Measurements from ENCODE around the gene AK8.

The AK8 gene

GRCh38 chr9:132770770-132771310, 107.2 kb downstream of the AK8 start:
- DNase-seq (ENCODE audit: low read depth) = no peak

- no peak for DNase-seq (ENCODE audit: low read depth)
Observed at GRCh38 chr9:132769906-132770769, 107.9 kb downstream of the AK8 start.

DNA sequence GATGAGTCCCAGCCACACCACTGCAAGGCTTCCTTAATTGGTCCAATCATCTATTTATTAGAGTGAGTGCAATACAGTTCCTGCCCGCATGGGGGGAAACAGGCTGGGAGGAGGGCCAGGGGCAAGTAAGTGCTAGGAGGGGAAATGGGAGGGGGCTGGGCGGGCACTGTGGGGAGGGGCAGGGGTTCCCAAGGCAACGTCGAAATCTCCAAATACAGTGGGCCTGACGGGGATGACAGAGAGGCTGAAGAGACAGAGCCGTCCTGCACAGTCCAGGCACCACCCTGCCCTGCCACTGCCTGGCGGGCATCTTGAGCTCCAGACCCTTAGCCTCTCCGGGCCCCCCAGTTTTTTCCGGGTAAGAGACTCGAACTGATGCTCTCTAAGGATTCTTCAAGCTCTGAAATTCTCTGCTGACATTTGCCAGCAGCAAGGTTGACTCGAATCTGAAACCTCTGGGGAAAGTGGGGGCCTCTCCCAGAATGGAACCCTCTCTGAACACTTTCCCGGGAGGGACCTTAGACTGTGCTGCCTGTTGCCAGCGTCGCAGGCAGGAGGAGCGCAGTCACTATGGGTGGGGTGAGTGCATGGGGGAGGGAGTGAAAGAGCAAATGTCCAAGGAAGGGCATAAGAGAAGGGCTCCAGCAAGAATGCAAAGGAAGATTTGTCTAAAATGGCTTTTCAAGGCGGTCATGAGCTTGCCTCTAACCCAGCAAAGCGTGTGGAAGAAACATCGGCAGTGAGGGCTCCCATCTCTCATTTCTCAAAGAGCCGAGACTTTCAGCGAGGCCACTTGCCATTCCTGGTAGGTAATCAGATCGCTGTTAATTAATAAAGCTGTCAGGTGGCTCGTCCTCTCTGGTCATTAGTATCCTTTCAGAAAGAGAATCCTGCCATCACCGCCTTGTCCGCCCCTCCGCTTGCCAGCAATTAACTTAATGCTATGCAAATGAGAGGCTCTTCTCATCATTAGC, 108.9 kb downstream of the AK8 start:
- no peak for DNase-seq (ENCODE audit: low read depth)

- no peak for DNase-seq (ENCODE audit: low read depth)
Observed at GRCh38 chr9:132763574-132763973, 114.5 kb downstream of the AK8 start.

- no peak for DNase-seq (ENCODE audit: low read depth)
Observed at GRCh38 chr9:132762896-132763295, 115.2 kb downstream of the AK8 start.

GRCh38 chr9:132761602-132762001, 116.5 kb downstream of the AK8 start:
- no peak for DNase-seq (ENCODE audit: low read depth)

DNA sequence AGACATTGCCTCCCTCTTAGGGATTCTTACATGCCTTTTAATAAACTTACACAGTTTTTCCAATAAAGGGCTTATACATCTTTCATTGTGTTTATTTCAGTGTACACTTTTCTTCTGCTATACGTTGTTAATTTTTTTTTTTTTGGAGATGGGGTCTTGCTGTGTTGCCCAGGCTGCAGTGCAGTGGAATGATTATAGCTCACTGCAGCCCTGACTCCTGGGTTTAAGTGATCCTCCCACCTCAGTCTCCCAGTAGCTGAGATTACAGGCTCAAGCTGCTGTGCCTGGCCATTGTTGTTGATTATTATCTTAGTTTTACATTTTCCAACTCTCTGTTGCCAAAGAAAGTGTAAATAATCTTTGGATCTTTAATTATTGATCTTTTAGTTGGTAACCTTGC, 118.0 kb downstream of the AK8 start:
- no peak for DNase-seq (ENCODE audit: low read depth)

- no peak for DNase-seq (ENCODE audit: low read depth)
Observed at GRCh38 chr9:132757016-132757415, 121.1 kb downstream of the AK8 start.

- DNase-seq (ENCODE audit: low read depth) = no peak
Observed at GRCh38 chr9:132756214-132756845, 121.8 kb downstream of the AK8 start.

- DNase-seq (ENCODE audit: low read depth) = no peak
Observed at GRCh38 chr9:132755096-132755495, 123.0 kb downstream of the AK8 start.

GRCh38 chr9:132754236-132754635, 123.8 kb downstream of the AK8 start:
- DNase-seq (ENCODE audit: low read depth) = no peak

GRCh38 chr9:132753593-132753880, 124.5 kb downstream of the AK8 start:
- DNase-seq (ENCODE audit: low read depth) = no peak

DNA sequence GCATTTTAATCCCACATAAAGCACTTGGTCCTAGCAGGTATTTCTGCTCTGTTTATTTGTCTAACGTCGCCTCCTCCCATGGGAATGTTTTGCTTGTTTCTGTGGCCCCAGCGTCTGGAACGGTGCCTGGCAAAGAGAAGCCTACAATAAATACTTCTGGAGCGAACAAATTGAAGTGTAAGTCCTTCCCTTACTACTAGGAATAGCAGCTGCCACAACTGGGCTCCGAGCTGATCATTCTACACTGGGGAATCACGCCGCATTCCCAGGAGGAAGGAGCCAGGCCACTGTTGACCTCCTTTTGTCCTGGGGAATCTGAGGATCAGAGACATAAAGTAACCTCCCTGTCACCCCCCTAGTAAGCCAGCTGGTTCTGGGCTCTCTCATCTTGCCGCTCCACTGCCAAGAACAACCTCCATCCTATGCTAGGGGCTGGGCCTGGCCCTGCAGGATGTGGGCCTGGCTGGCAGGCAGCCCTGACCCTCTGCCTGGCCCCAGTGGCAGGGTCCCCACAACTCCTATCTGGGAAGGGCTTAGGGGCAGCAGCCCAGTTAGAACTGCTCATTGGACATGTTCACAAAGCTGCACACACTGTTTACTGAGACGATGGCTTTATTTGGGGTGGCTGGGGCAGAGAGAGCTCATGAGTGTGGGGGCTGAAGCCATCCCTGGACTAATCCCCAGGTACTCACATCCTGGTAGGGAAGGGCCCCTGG, 125.0 kb downstream of the AK8 start:
- DNase-seq (ENCODE audit: low read depth) = no peak

GRCh38 chr9:132750668-132751067, 127.4 kb downstream of the AK8 start:
- no peak for DNase-seq (ENCODE audit: low read depth)

DNA sequence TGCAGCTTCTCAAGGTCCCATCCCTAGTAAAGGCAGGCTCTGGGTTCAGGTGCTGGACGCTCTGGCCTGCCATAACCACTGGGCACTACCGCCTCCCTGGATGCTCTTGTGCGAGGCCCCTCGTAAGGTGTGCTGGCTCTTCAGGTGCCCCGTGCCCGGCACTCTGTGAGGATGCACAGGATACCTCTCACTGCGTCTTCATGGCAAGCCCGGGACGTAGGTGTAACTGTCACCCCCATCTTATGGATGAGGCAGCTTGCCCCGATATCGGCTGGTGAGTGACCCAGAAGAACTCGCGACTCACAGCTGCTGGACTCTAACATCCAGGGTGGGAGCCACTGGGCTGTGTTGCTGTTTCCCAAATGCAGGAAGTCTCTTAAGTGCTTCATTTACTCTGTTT, 128.8 kb downstream of the AK8 start:
- DNase-seq (ENCODE audit: low read depth) = no peak

- DNase-seq (ENCODE audit: low read depth) = no peak
Observed at GRCh38 chr9:132748450-132748849, 129.6 kb downstream of the AK8 start.

GRCh38 chr9:132745756-132746709, 132.1 kb downstream of the AK8 start:
- DNase-seq (ENCODE audit: low read depth) = no peak

DNA sequence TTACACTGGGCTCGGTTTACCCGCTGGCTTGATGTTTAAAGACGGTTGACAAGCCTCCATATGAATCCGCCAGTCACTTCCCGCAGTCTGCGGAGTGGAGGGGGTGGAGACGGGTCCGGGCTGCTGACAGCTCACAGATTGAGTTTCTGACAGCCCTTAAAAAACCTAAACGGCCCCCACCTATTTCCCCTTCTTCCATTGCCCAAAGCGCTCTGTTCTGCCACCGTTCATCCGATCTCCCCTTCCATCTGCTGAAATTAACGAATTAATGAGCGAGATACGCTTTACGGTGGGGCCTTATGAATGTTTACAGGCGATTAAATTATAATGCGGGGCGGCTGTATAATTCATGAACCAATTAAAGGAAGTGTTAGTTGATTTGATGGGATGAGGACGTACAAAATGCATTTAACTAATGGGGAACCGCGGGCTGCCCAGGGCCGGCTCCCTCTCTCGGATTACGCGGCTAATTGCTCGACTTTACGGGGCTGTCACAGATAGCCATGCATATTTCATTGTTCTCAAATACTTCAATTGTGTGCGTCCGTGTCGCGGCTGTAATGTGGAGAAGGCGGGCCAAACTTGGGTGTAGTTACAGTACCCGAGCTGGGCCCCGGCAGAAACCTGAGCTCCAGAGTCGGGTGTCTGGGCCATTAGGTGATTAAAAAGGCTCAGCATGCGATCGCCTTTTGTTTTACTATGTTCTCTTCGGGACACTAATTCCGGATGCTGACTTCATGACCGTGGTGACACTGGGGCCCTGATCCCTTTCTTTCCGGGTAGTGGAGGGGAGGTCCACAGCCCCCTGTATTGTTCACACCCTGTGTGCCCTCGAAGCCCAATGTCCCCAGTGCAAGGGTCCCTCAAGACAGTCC, 133.0 kb downstream of the AK8 start:
- DNase-seq (ENCODE audit: low read depth) = no peak

DNA sequence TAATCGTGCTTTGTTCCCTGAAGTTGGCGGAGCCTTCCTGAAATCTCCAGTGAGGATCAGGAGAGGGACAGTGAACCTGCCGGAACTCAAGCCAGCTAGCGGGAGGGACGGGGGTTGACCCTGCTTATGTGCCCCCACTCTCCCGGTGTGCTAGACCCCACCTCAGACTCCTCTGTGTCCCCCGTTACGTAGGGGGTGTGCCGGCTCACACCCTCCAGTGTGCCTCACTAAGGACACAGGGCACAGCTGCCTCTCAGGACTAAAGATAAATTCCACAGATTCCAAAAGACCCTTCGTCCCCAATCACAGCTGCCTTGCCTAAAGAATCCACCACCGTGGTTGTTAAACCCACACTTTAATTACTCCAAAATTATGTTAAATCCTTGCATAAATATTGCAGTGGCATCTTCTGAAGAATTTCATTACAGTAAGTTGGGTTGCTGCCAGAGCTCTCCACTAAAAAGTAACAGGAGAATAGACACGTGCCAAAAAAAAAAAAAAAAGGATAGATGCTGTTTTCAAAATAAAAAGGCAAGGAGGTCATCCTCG, 134.1 kb downstream of the AK8 start:
- DNase-seq (ENCODE audit: low read depth) = no peak

Data from CMK (cell line).